Smooth muscle cell (in vitro differentiated cells): Measurements from ENCODE around the gene ATP8B1. TPM values are rescaled to one million over a fixed set of nuclear protein-coding genes. Genes with fewer than 3 reads are reported as not detected.

Experiments used
- DNase-seq: peaks from one replicate; lab custom pipeline; 2025; ENCODE audit not compliant: unreplicated experiment; lab: John Stamatoyannopoulos, UW
- H2AFZ ChIP-seq: fragments of 200-600 bp; sonication (generic); 2 replicates; pipeline ENCODE4 v1.6.0; 2016; ENCODE audit warnings: antibody characterized with exemption, low read depth, mild to moderate bottlenecking
- H3F3A ChIP-seq: fragments of 200-600 bp; sonication (generic); 2 replicates; pipeline ENCODE4 v1.6.0; 2017; ENCODE audit warnings: antibody characterized with exemption, low read depth
- H3K27ac ChIP-seq: fragments of 200-600 bp; sonication (generic); 2 replicates; pipeline ENCODE4 v1.5.1; 2016; ENCODE audit warnings: low read depth, mild to moderate bottlenecking
- H3K27me3 ChIP-seq: fragments of 200-600 bp; sonication (generic); 2 replicates; pipeline ENCODE4 v1.6.1; 2016; ENCODE audit warnings: low read depth, mild to moderate bottlenecking
- H3K36me3 ChIP-seq: fragments of 200-600 bp; sonication (generic); 2 replicates; pipeline ENCODE4 v1.5.1; 2016; ENCODE audit warnings: low read depth
- H3K4me1 ChIP-seq: fragments of 200-600 bp; sonication (generic); 2 replicates; pipeline ENCODE4 v1.5.1; 2016; ENCODE audit warnings: low read depth
- H3K4me2 ChIP-seq: fragments of 200-600 bp; sonication (generic); 2 replicates; pipeline ENCODE4 v1.6.0; 2016; ENCODE audit warnings: mild to moderate bottlenecking
- H3K4me3 ChIP-seq: fragments of 200-600 bp; sonication (generic); 2 replicates; pipeline ENCODE4 v1.5.1; 2016; ENCODE audit warnings: mild to moderate bottlenecking
- H3K79me2 ChIP-seq: fragments of 200-600 bp; sonication (generic); 2 replicates; pipeline ENCODE4 v1.6.0; 2016; ENCODE audit warnings: low read depth, mild to moderate bottlenecking
- H3K9ac ChIP-seq: fragments of 200-600 bp; sonication (generic); 2 replicates; pipeline ENCODE4 v1.6.0; 2016; ENCODE audit warnings: low read depth
- H3K9me3 ChIP-seq: fragments of 200-600 bp; sonication (generic); replicated peaks from 2 replicates; pipeline ENCODE4 v1.5.1; 2016; ENCODE audit warnings: low read depth
- H4K20me1 ChIP-seq: fragments of 200-600 bp; sonication (generic); 2 replicates; pipeline ENCODE4 v1.6.0; 2016; ENCODE audit warnings: low read depth
- whole genome bisulfite sequencing: methylation state at CpG from one replicate; pipeline ENCODE4 v1.1.7; 2016; ENCODE audit warnings: low lambda C conversion rate; 5-methylcytosine and 5-hydroxymethylcytosine counted together
- polyA plus RNA-seq: library from polyadenylated mRNA; unstranded; fragments of >200 nt; fragmentation: Nextera tagmentation; extraction: Ambion mirVana; gene quantifications from 2 replicates; pipeline ENCODE4 v1.2.1, GENCODE V29; 2016
- total RNA-seq: library from RNA; depleted of rRNA; stranded (reverse); fragments of >200 nt; gene quantifications from 2 replicates; pipeline ENCODE4 v1.2.3, GENCODE V29; 2014
- TF ChIP-seq, protein P1 (sequence below): fragments of 200-600 bp; sonication (generic); IDR thresholded peaks from 2 replicates; pipeline ENCODE4 v1.5.1; 2017; ENCODE audit warnings: borderline replicate concordance, mild to moderate bottlenecking, antibody characterized with exemption; ENCODE audit not compliant: insufficient read depth, poor library complexity, severe bottlenecking

Gene ATP8B1
- total and polyA plus RNA-seq, 2 experiments from 2014 or later, result 1.1 to 6.1 TPM

DNA sequence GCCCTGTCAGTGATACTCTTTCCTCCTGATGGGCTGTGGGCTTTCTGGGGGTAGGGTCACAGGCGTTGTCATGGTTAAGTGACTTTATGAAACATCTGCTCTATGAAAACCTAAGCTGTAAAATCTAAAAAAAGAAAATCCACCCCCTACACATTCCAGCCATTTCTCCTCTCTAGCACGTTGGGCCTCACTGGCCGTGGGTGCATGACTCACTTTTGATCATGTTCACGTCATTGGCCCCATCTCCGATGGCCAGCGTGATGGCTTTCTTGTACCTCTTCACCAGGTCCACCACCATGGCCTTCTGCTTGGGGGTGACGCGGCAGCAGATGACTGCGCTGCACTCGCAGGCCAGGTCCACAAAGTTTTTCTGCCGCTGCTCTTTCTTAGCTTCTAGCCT, 142.2 kb downstream of the ATP8B1 start:
- TF ChIP-seq, protein P1, sequence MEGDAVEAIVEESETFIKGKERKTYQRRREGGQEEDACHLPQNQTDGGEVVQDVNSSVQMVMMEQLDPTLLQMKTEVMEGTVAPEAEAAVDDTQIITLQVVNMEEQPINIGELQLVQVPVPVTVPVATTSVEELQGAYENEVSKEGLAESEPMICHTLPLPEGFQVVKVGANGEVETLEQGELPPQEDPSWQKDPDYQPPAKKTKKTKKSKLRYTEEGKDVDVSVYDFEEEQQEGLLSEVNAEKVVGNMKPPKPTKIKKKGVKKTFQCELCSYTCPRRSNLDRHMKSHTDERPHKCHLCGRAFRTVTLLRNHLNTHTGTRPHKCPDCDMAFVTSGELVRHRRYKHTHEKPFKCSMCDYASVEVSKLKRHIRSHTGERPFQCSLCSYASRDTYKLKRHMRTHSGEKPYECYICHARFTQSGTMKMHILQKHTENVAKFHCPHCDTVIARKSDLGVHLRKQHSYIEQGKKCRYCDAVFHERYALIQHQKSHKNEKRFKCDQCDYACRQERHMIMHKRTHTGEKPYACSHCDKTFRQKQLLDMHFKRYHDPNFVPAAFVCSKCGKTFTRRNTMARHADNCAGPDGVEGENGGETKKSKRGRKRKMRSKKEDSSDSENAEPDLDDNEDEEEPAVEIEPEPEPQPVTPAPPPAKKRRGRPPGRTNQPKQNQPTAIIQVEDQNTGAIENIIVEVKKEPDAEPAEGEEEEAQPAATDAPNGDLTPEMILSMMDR, result no peak
- Histone ChIP-seq H3K9ac (no peak overlapping the region), H3K27me3 (no peaks in the 10 kb centered on the region), H3K27ac (peak overlapping the region; percentile 58), H3F3A (no peaks in the 10 kb centered on the region), H2AFZ (no peak overlapping the region), H3K4me3 (no peak overlapping the region), H3K36me3 (no peaks in the 10 kb centered on the region), H3K4me2 (peak overlapping the region; percentile 48), H3K4me1 (peaks cover 1% of the 10 kb centered on the region), H4K20me1 (no peaks in the 10 kb centered on the region), H3K79me2 (no peaks in the 10 kb centered on the region), H3K9me3 (peaks cover 1% of the 10 kb centered on the region)
- no peak for DNase-seq
- 60% methylated on average over 11 of the region's 11 CpGs for WGBS

DNA sequence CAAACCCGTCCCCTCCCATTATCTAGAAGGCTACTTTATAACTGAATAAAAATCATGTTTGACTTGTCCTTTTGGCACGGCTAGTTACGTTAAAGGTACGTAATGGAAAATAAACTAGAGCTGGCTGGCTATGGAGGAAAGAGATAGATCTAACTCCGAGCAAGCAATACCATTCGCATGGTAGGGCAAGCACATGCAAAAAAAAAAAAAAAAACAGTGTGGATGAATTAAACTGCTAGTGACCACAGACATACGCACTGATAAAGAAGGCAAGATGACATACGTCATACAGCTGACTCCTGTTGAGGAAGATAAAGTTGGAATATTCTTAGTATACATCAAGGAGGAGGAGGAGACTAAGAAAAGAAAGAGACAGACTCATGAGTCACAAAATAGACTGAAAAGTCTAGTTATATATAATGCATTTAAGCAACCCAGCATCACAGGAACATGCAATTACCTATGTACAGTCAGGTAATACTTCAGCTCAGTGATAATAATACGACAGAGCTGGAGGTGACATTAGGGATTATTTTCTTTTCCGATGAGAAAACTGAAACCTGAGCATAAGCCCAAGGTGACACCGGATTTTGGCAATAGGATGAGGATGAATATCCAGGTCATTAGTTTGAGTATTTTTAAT, 143.5 kb downstream of the ATP8B1 start:
- Histone ChIP-seq H4K20me1 (no peaks in the 10 kb centered on the region), H3K4me3 (no peak overlapping the region), H3K4me2 (peak overlapping the region; percentile 33), H3K27ac (peak overlapping the region; percentile 58), H3K79me2 (no peaks in the 10 kb centered on the region), H3K36me3 (no peaks in the 10 kb centered on the region), H3K27me3 (no peaks in the 10 kb centered on the region), H3K9me3 (peaks cover 6% of the 10 kb centered on the region), H3K4me1 (no peaks in the 10 kb centered on the region), H3K9ac (no peak overlapping the region), H3F3A (no peaks in the 10 kb centered on the region), H2AFZ (no peak overlapping the region)
- 68% methylated on average over 11 of the region's 11 CpGs for WGBS
- TF ChIP-seq, protein P1, result no peak
- DNase-seq, result no peak

DNA sequence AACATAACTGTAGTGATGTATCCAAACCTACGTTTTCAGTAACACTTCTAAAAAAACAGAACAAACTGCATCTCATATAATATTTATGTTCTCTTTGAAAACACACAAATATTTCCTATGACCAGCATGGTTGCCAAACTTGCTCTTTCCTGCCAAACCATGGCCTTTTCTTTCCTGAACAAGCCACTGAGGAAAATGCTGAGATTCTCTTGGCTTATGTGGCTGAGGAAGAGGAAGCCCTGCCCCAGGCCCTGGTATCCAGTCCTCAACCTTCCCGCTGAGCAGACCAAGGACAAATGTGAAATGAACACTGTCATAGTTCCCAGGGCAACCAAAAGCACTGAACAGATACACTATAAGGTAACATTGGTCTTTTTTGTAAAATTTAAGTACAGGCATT, 145.6 kb downstream of the ATP8B1 start:
- no peaks in the 10 kb centered on the region for H3F3A ChIP-seq
- H3K36me3 ChIP-seq, result no peaks in the 10 kb centered on the region
- TF ChIP-seq, protein P1, result no peak
- no peaks in the 10 kb centered on the region for H4K20me1 ChIP-seq
- H3K4me3 ChIP-seq, result no peak overlapping the region
- no peak overlapping the region for H3K9ac ChIP-seq
- H3K79me2 ChIP-seq, result no peaks in the 10 kb centered on the region
- no peaks in the 10 kb centered on the region for H3K4me1 ChIP-seq
- no peak overlapping the region for H3K4me2 ChIP-seq
- H3K27me3 ChIP-seq, result no peaks in the 10 kb centered on the region
- WGBS, result 89% methylated on average over 2 of the region's 2 CpGs
- H3K27ac ChIP-seq, result no peak overlapping the region
- peaks cover 6% of the 10 kb centered on the region for H3K9me3 ChIP-seq
- no peak for DNase-seq
- H2AFZ ChIP-seq, result no peak overlapping the region

DNA sequence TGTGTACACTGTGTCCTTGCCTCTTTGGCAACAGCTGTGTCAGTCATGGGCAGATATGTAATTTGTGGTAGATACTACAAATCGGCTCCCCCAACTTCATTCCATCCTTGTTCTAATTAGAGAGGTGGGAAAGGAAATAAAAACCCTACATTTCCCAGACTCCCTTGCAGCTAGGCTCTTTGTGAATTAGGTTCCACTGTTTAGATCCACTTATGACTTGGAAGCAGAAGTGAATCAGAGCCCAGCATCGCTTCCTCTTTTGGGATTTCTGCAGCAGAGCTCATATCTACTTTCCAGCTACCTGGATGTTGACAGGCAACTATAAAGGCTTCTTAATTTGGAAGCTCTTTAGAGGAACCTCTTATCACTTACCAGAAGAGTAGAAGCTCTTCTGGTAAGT, 147.4 kb downstream of the ATP8B1 start:
- Histone ChIP-seq H3K4me2 (no peak overlapping the region), H3K4me1 (no peaks in the 10 kb centered on the region), H3K4me3 (no peak overlapping the region), H2AFZ (no peak overlapping the region), H3K36me3 (no peaks in the 10 kb centered on the region), H3F3A (no peaks in the 10 kb centered on the region), H3K79me2 (no peaks in the 10 kb centered on the region), H3K27me3 (no peaks in the 10 kb centered on the region), H3K9ac (no peak overlapping the region), H3K27ac (no peak overlapping the region), H4K20me1 (no peaks in the 10 kb centered on the region), H3K9me3 (peaks cover 6% of the 10 kb centered on the region)
- no peak for DNase-seq
- WGBS, result 94% methylated on average over 2 of the region's 2 CpGs
- TF ChIP-seq, protein P1, result no peak
